Natural killer cell (primary cell): ENCODE results near the gene KLHL36. TPM values are rescaled to one million over a fixed set of nuclear protein-coding genes. Genes with fewer than 3 reads are reported as not detected.

Experiments
- ATAC-seq, 3 donors: fragments of 150-1000 bp in 2 of 3; fragments of 200-7000 bp in 1 of 3; cut with Tn5 transposase; 1 replicate in 1 of 3; 2 replicates in 2 of 3; pipeline ENCODE4 v1.10.0; 2021; ENCODE audit warnings: mild to moderate bottlenecking in 2 of 3, moderate library complexity in 2 of 3
- DNase-seq, 2 donors: peaks; one replicate each; pipeline versions ENCODE4 v3.0.0 to v3.0.0-alpha.2; 2013 to 2021; ENCODE audit warnings: mixed read lengths in 1 of 2
- H3K27ac ChIP-seq: one replicate; pipeline ENCODE4 v1.5.1; 2013; ENCODE audit warnings: mild to moderate bottlenecking, low read length
- H3K27me3 ChIP-seq: one replicate; pipeline ENCODE4 v1.6.1; 2013; ENCODE audit warnings: low read length; ENCODE audit not compliant: control insufficient read depth, insufficient read depth
- H3K36me3 ChIP-seq: one replicate; pipeline ENCODE4 v1.6.1; 2013; ENCODE audit warnings: low read length; ENCODE audit not compliant: control insufficient read depth, insufficient read depth
- H3K4me1 ChIP-seq: one replicate; pipeline ENCODE4 v1.6.1; 2013; ENCODE audit warnings: low read length; ENCODE audit not compliant: control insufficient read depth, insufficient read depth
- H3K4me3 ChIP-seq: one replicate; pipeline ENCODE4 v1.5.1; 2013; ENCODE audit warnings: low read length
- H3K9me3 ChIP-seq: one replicate; pipeline ENCODE4 v1.6.1; 2013; ENCODE audit warnings: low read length; ENCODE audit not compliant: control insufficient read depth, insufficient read depth
- H3K27ac Mint-ChIP-seq, 2 donors: one replicate each; pipeline ENCODE4 v1.8.0; 2022; ENCODE audit warnings: mild to moderate bottlenecking in 2 of 2, mixed read lengths in 2 of 2, moderate library complexity in 1 of 2
- H3K27me3 Mint-ChIP-seq, 2 donors: one replicate each; pipeline ENCODE4 v1.8.0; 2022; ENCODE audit warnings: low read depth in 2 of 2, mixed read lengths in 2 of 2
- H3K36me3 Mint-ChIP-seq: one replicate; pipeline ENCODE4 v1.8.0; 2022; ENCODE audit warnings: mixed read lengths
- H3K4me1 Mint-ChIP-seq, 2 donors: one replicate each; pipeline ENCODE4 v1.8.0; 2022; ENCODE audit warnings: mixed read lengths in 2 of 2
- H3K4me3 Mint-ChIP-seq: one replicate; pipeline ENCODE4 v1.8.0; 2022; ENCODE audit warnings: mild to moderate bottlenecking, moderate library complexity, mixed read lengths
- H3K9me3 Mint-ChIP-seq, 2 donors: one replicate each; pipeline ENCODE4 v1.8.0; 2022; ENCODE audit warnings: mixed read lengths in 2 of 2
- CTCF ChIP-seq: fragments of 200-600 bp; IDR thresholded peaks from one replicate; pipeline ENCODE4 v1.8.0; 2022; ENCODE audit warnings: antibody characterized with exemption
- WGBS: methylation state at CpG from one replicate; pipeline ENCODE4 v1.1.7; 2013; ENCODE audit warnings: missing lambda C conversion rate; ENCODE audit not compliant: insufficient coverage; 5-methylcytosine and 5-hydroxymethylcytosine counted together
- intact Hi-C: fragments of 100-400 bp; cut with micrococcal nuclease; formaldehyde crosslinking; loops from one replicate; pipeline ENCODE4 v1.14.2; 2022
- total RNA-seq, 4 donors: library from RNA; stranded (reverse); fragments of 120-200 nt in 1 of 4; gene quantifications; one replicate each; pipeline versions ENCODE4 v1.2.3 to v1.2.4, GENCODE V29; 2013 to 2022

KLHL36 gene
- total RNA-seq, 3 donors from 2014 or later (not counting 1 experiment from before 2014, with no cell fraction given) = 47.2 to 62.3 (median 60.5) TPM

- H3K27me3 ChIP-seq = no peaks in the 10 kb centered on the region
- ATAC-seq = peak; percentile 35 to 75 (median 51)
- intact Hi-C loops = no loop called here
- peak overlapping the region in 1 of 2 donors; percentile 59 for H3K27ac Mint-ChIP-seq
- peaks cover 3% of the 10 kb centered on the region for H3K9me3 ChIP-seq
- WGBS = 23% methylated on average over 7 of the region's 7 CpGs
- peaks cover 4% of the 10 kb centered on the region for H3K36me3 ChIP-seq
- H3K36me3 Mint-ChIP-seq = no peaks in the 10 kb centered on the region
- H3K27me3 Mint-ChIP-seq = peaks cover 0 to 14% of the 10 kb centered on the region in 2 donors
- H3K4me1 Mint-ChIP-seq = peaks cover 26 to 42% of the 10 kb centered on the region in 2 donors
- H3K9me3 Mint-ChIP-seq = no peaks in the 10 kb centered on the region
- peak in 1 of 2 donors; percentile 70 for DNase-seq
- no peak overlapping the region for H3K4me3 ChIP-seq
- H3K4me1 ChIP-seq = peaks cover 79% of the 10 kb centered on the region
- H3K27ac ChIP-seq = peak overlapping the region; percentile 62
- no peak overlapping the region for H3K4me3 Mint-ChIP-seq
- TF ChIP-seq CTCF = no peak
Measured at GRCh38 chr16:84607694-84608093, 40.6 kb upstream of the KLHL36 start.

DNA sequence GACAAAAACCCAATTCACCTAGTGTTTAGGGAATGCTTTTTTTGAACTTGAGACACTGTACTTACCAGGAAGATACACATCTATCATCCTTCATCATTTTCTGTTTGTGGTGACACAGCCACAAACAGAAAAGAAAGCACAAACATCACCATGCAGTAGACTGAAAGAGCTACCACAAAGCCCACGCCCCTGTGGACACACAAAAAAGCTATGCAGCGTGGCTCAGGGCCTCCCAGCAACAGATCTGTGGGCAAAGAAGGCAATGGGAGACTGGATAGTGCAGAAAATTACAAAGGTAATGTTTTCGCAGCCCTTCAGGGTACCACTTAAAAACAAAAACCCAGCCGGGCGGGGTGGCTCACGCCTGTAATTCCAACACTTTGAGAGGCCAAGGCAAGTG, 40.0 kb upstream of the KLHL36 start:
- H3K36me3 Mint-ChIP-seq = no peaks in the 10 kb centered on the region
- H3K27me3 Mint-ChIP-seq = peaks cover 0 to 11% of the 10 kb centered on the region in 2 donors
- H3K4me1 Mint-ChIP-seq = peaks cover 26 to 39% of the 10 kb centered on the region in 2 donors
- peak overlapping the region in 1 of 2 donors; percentile 59 for H3K27ac Mint-ChIP-seq
- no peaks in the 10 kb centered on the region for H3K9me3 Mint-ChIP-seq
- no peak overlapping the region for H3K4me3 Mint-ChIP-seq
- Histone ChIP-seq H3K36me3 (peaks cover 6% of the 10 kb centered on the region), H3K27me3 (no peaks in the 10 kb centered on the region), H3K4me1 (peaks cover 73% of the 10 kb centered on the region), H3K9me3 (peaks cover 3% of the 10 kb centered on the region), H3K4me3 (no peak overlapping the region), H3K27ac (peak overlapping the region; percentile 36)
- DNase-seq = peak in 1 of 2 donors; percentile 71
- ATAC-seq = peak in 2 of 3 donors; percentile 35 to 37
- no peak for TF ChIP-seq CTCF
- intact Hi-C loops = no loop called here
- WGBS = 48% methylated on average over 6 of the region's 6 CpGs

DNA sequence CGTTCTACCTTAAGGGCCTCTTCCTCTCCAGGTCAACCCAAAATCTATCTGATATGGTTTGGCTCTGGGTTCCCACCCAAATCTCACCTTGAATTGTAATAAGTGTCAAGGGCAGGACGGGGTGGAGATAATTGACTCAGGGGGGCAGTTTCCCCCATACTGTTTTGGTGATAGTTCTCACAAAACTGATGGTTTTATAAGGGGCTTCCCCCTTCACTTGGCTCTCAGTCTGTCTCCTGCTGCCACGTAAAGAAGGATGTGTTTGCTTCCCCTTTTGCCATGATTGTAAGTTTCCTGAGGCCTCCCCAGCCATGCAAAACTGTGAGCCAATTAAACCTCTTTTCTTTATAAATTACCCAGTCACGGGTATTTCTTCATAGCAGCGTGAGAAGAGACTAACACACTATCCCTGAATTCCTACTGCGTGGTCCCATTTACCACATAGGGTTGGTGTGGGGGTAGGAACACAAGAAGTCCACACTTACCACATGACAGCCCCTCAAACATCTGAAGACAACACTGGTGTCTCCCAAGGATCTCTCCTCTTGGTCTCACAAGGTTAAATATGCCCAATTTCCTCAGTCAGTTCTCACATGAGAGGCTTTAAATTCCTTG, 38.6 kb upstream of the KLHL36 start:
- intact Hi-C loops = no loop called here
- peaks cover 26 to 42% of the 10 kb centered on the region in 2 donors for H3K4me1 Mint-ChIP-seq
- DNase-seq (peak in 1 of 2 donors; percentile 36), ATAC-seq (no peak)
- no peak for TF ChIP-seq CTCF
- Histone ChIP-seq H3K4me1 (peaks cover 75% of the 10 kb centered on the region), H3K27ac (peak overlapping the region; percentile 49), H3K36me3 (peaks cover 9% of the 10 kb centered on the region), H3K9me3 (peaks cover 3% of the 10 kb centered on the region), H3K27me3 (no peaks in the 10 kb centered on the region), H3K4me3 (no peak overlapping the region)
- no peaks in the 10 kb centered on the region for H3K36me3 Mint-ChIP-seq
- H3K27ac Mint-ChIP-seq = no peak overlapping the region
- H3K4me3 Mint-ChIP-seq = no peak overlapping the region
- WGBS = 60% methylated on average over 2 of the region's 6 CpGs
- no peaks in the 10 kb centered on the region for H3K9me3 Mint-ChIP-seq
- H3K27me3 Mint-ChIP-seq = peaks cover 0 to 17% of the 10 kb centered on the region in 2 donors

DNA sequence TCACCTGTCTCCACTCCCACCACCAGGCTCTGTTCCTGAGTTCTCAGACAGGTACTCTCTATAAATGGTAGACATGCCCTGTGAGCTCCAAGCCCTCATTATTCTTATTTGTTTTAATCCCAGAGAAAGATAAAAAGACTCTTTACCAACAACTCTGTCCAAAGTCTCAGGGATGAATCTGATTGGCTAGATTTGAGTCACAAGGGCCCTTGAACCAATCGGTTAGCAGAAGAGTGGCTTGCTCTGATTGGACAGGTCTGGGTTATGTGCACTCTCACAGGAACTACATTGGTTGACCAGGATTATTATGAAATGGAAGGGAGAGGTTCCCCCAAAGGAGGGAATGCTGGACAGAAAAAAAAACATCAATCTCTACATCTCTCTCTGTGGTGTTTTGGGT, 37.9 kb upstream of the KLHL36 start:
- Histone ChIP-seq H3K36me3 (peaks cover 11% of the 10 kb centered on the region), H3K27ac (no peak overlapping the region), H3K27me3 (no peaks in the 10 kb centered on the region), H3K9me3 (peaks cover 3% of the 10 kb centered on the region), H3K4me3 (no peak overlapping the region), H3K4me1 (peaks cover 75% of the 10 kb centered on the region)
- no peak for ATAC-seq
- no peak for TF ChIP-seq CTCF
- DNase-seq = peak in 1 of 2 donors; percentile 27
- Mint-ChIP-seq H3K9me3 (no peaks in the 10 kb centered on the region), H3K27me3 (peaks cover 0 to 17% of the 10 kb centered on the region in 2 donors), H3K4me3 (no peak overlapping the region), H3K36me3 (no peaks in the 10 kb centered on the region), H3K4me1 (peaks cover 26 to 42% of the 10 kb centered on the region in 2 donors), H3K27ac (no peak overlapping the region)
- intact Hi-C loops = no loop called here
- WGBS = 83% methylated on average over 1 of the region's 1 CpG
